C4-2B (cell line): ENCODE results near the gene TMPRSS13.

Experiments
- ZFX ChIP-seq: fragments of 450-650 bp; IDR thresholded peaks from 2 replicates; pipeline ENCODE4 v1.6.1; 2017
- TF ChIP-seq, protein P1 (sequence below): fragments of 450-650 bp; conservative IDR thresholded peaks from 2 replicates; pipeline ENCODE4 v1.5.1; 2017; ENCODE audit warnings: mild to moderate bottlenecking

DNA sequence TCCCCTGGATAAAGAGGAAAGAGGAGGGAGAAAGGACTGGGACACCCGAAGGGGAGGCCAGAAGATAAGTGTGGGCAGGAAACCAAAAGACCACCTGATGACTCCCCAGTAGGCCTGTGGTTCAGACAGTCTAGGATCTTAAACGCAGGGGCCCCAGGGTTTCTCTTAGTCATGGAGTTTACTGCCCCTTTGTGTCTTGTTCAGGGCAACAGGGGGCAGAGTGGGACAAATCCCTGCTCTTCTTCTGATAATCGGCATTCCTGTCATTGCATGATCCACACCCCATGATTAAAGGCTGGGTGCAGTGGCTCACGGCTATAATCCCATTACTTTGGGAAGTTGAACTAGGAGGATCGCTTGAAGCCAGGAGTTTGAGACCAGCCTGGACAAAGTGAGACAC lies 4.7 kb upstream of the TMPRSS13 start:
- TF ChIP-seq, protein P1, sequence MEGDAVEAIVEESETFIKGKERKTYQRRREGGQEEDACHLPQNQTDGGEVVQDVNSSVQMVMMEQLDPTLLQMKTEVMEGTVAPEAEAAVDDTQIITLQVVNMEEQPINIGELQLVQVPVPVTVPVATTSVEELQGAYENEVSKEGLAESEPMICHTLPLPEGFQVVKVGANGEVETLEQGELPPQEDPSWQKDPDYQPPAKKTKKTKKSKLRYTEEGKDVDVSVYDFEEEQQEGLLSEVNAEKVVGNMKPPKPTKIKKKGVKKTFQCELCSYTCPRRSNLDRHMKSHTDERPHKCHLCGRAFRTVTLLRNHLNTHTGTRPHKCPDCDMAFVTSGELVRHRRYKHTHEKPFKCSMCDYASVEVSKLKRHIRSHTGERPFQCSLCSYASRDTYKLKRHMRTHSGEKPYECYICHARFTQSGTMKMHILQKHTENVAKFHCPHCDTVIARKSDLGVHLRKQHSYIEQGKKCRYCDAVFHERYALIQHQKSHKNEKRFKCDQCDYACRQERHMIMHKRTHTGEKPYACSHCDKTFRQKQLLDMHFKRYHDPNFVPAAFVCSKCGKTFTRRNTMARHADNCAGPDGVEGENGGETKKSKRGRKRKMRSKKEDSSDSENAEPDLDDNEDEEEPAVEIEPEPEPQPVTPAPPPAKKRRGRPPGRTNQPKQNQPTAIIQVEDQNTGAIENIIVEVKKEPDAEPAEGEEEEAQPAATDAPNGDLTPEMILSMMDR: no peak
- no peak for TF ChIP-seq ZFX
